NOMO-1 (cell line): ENCODE data around the gene RBM33.

Source experiments
- DNase-seq, 2 experiments: peaks; one replicate each; lab custom pipeline; 2025; ENCODE audit not compliant: unreplicated experiment in 2 of 2; lab: John Stamatoyannopoulos, UW

RBM33 gene

GRCh38 chr7:155806096-155806871 lies 161.8 kb downstream of the RBM33 start:
- no peak for DNase-seq

GRCh38 chr7:155807065-155807671 lies 162.7 kb downstream of the RBM33 start:
- DNase-seq: no peak

GRCh38 chr7:155807789-155808548 lies 163.5 kb downstream of the RBM33 start:
- DNase-seq: no peak

GRCh38 chr7:155808549-155809331 lies 164.3 kb downstream of the RBM33 start:
- DNase-seq: no peak

GRCh38 chr7:155809332-155809946 lies 165.0 kb downstream of the RBM33 start:
- no peak for DNase-seq

GRCh38 chr7:155809947-155810769 lies 165.7 kb downstream of the RBM33 start:
- no peak for DNase-seq

- DNase-seq: no peak
Observed at GRCh38 chr7:155810770-155811559, 166.5 kb downstream of the RBM33 start.

- no peak for DNase-seq
Observed at GRCh38 chr7:155811560-155811894, 167.1 kb downstream of the RBM33 start.

GRCh38 chr7:155811895-155812761 lies 167.7 kb downstream of the RBM33 start, which contains the start of gene SHH:
TSS of gene SHH (minus strand) at chr7:155812463. CDS start at chr7:155812122, 341 bp downstream.
- DNase-seq: no peak

- no peak for DNase-seq
Observed at GRCh38 chr7:155813125-155813524, 168.7 kb downstream of the RBM33 start.

GRCh38 chr7:155813546-155814315 lies 169.3 kb downstream of the RBM33 start:
- DNase-seq: no peak

- DNase-seq: no peak
Observed at GRCh38 chr7:155814316-155815276, 170.1 kb downstream of the RBM33 start.

GRCh38 chr7:155815332-155816191 lies 171.1 kb downstream of the RBM33 start:
- DNase-seq: no peak

GRCh38 chr7:155816192-155816508 lies 171.7 kb downstream of the RBM33 start:
- DNase-seq: no peak

- no peak for DNase-seq
Observed at GRCh38 chr7:155816996-155817395, 172.5 kb downstream of the RBM33 start.
